Right lung (tissue), 5 donors: ENCODE results near the gene WAC. TPM values are rescaled to one million over a fixed set of nuclear protein-coding genes. Genes with fewer than 3 reads are reported as not detected.
A peak's percentile ranks its signal among the peaks of the same experiment; 100 is the strongest.

Experiments used
- DNase-seq, 2 donors: peaks; one replicate each; pipeline ENCODE4 v3.0.0-alpha.2; 2013
- polyA plus RNA-seq, 5 donors: library from polyadenylated mRNA; unstranded; fragments of 120-200 nt; gene quantifications; one replicate each; pipeline versions ENCODE4 v1.2.1 to v1.2.3, GENCODE V29; 2013; ENCODE audit warnings: inconsistent platforms in 1 of 5, low replicate concordance in 1 of 5; ENCODE audit not compliant: insufficient read length in 5 of 5, insufficient read depth in 1 of 5

The WAC gene
- polyA plus RNA-seq, 5 donors: 118 to 169 (median 158) TPM

DNA sequence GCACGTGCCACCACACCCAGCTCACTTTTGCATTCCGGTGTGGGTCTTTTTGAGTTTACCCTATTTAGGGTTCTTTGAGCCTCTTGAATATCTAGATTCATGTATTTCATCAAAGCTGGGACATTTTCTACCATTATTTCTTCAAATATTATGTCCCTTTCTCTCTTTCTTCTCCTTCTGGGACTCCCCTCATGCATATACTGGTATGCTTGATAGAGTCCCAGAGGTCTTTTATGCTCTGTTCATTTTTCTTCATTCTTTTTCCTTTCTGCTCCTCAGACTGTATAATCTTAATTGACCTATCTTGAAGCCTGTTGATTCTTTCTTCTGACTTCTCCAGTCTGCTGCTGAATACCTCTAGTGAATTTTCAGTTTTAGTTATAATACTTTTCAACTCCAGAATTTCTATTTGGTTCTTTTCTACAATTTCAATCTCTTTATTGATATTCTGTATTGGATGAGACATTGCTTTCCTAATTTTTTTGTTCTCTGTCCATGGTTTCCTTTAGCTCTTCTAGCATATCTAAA is 9.1 kb upstream of the WAC start:
- DNase-seq: no peak

GRCh38 chr10:28530751-28531150 is 2.2 kb upstream of the WAC start:
- no peak for DNase-seq

GRCh38 chr10:28533186-28533564 is 257 bp downstream of the WAC start:
- no peak for DNase-seq

- peak; percentile 46 to 55 for DNase-seq
These were observed 820 bp downstream of the WAC start for GRCh38 chr10:28533571-28534304.

GRCh38 chr10:28535846-28536245 is 2.9 kb downstream of the WAC start:
- no peak for DNase-seq

DNA sequence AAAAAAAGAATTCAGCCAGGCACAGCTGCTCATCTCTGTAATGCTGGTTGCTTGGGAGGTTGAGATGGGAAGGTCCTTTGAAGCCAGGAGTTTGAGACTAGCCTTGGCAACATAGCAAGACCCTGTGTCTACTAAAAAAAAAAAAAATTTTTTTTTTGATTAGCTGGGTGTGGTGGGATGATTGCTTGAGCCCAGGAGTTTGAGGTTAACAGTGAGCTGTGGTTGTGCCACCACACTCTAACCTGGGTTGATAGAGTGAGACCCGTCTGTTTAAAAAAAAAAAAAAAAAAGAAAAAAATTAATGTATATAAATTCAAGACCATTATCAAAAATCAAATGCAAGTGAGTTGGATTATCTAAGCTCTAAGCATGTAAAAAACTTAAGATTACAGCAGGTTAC is 5.7 kb downstream of the WAC start:
- no peak for DNase-seq

- no peak for DNase-seq
These were observed 7.2 kb downstream of the WAC start for GRCh38 chr10:28540145-28540544.

DNA sequence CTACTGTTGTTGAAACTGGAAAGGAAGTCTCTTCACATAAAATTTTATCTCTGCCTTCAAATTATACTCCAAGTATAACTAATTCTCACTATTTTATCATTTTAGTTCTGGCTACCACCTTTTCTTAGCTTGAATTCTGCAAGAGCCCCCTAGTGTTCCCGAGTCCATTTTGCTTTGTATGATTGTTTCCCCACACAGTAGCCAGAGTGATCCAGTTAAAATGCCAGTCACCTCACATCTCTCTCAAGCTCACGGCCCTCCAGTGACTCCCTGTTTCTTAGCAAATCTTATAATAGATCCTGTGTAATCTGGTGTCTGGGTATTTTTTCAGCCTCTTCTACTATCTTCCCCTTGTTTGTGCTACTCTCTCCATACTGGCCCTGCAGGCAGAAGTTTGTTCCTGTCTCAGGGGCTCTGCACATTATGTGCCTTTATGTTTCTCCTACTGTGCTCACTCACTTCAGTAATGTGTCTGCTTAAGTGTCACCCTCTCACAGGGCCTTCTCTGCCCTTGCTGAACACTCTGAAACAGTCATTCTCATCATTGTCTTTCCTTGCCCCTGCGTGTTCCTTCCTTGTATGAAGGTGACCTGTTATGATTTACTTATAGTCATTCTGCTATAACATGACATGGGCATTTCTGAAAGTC is 8.9 kb downstream of the WAC start:
- no peak for DNase-seq

GRCh38 chr10:28542728-28543127 is 9.8 kb downstream of the WAC start:
- no peak for DNase-seq

GRCh38 chr10:28544058-28544457 is 11.1 kb downstream of the WAC start:
- DNase-seq: no peak

- DNase-seq: no peak
These were observed 13.2 kb downstream of the WAC start for GRCh38 chr10:28545967-28546644.

GRCh38 chr10:28548781-28549498 is 16.0 kb downstream of the WAC start:
- no peak for DNase-seq

- no peak for DNase-seq
These were observed 18.2 kb downstream of the WAC start for GRCh38 chr10:28551086-28551485.

DNA sequence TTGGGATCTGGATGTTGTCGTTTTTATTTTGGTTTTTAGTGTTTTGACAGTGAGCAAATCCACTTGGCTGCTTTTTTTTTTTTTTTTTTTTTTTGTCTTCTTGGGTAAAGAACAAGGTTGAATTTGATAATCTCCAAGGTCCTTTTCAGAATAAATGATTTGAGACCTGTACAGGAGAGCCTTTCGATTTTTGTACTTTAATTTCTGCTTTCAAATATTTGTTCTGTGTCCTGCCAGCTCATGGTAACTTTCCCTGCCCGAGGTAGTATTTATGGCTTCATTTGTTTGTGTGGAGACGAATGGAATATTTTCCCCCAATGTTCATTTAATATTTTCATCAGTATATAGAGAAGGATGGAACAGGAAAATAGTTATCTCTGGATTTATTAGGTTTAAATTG is 19.9 kb downstream of the WAC start:
- no peak for DNase-seq

DNA sequence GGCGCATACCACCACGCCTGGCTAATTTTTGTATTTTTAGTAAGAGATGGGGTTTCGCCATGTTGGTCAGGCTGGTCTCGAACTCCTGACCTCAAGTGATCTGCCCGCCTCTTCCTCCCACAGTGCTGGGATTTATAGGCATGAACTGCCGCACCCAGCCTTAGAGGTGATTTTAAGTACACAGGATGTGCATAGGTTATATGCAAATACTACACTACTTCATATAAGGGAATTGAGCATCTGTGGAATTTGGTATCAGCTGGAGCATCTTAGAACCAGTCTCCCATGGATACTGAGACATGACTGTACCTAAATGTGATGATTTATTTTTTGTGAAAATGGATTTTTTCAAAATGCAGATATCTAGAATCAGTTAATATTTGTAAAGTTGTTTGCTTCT is 21.1 kb downstream of the WAC start:
- DNase-seq: no peak

- no peak for DNase-seq
These were observed 22.0 kb downstream of the WAC start for GRCh38 chr10:28554952-28555351.

DNA sequence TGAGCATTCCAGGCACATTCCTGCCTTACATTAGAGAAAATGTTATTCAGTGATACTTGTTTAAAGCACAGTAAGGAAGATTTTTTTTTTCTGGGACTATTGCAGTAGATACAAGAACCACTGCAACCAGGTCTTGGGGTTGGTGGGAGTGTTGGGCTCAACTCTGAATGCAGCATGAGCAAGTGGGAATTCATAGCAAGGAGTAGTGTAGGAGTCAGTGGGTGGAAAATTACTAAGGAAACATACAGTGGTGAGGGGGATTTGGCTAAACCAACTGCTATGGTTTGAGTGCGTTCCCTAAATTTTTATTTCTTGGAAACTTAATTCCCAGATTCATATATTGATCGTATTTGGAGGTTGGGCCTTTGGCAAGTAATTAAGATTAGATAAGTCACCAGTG is 22.4 kb downstream of the WAC start:
- DNase-seq: no peak

- DNase-seq: no peak
These were observed 23.2 kb downstream of the WAC start for GRCh38 chr10:28556142-28556541.

GRCh38 chr10:28558186-28558585 is 25.3 kb downstream of the WAC start:
- DNase-seq: no peak

- DNase-seq: no peak
These were observed 26.1 kb downstream of the WAC start for GRCh38 chr10:28558923-28559508.

DNA sequence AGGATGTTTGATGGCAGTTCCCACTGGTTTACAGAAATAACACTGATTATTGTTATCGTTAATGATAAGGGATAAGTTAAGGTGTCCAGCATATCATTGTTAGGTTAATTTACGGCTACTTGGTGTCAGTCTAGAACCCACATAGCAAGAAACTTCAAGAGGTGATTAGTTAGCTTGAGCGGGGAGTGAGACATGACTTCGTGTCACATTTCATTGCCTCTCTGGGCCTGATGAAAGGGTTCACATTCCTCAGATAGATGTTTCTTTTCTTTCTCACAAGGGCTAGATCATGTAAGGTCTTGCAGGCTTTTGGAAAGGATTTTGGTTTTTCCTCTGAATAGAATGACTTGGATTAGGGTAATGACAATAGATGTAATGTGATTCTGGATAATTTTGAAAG is 26.7 kb downstream of the WAC start:
- DNase-seq: no peak

DNA sequence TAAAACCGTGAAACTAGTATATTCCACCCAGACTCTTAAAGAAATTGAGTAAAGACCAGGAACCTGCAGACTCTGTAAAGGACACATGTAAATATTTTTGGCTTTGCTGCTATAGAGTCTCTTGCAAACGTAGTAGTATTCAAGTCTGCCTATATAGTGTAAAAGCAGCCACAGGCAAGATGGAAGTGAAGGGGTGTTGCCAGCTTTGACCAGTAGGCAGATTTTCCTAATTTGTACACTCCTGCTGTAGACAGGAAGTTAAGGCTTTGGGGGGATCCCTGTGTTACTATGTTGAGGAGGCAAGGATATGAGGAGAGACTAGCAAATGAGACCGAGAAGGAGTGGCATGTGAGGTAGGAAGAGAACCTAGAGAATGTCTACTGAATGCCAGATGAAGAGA is 27.7 kb downstream of the WAC start:
- no peak for DNase-seq
